GM12865 (cell line): ENCODE results near the gene IL17RB.

ENCODE experiments used
- DNase-seq: peaks from one replicate; pipeline ENCODE4 v3.0.0; 2010; ENCODE audit warnings: low read depth
- H3K4me3 ChIP-seq: 2 replicates; pipeline ENCODE4 v1.5.1; 2011; ENCODE audit warnings: mild to moderate bottlenecking, low read depth, low read length, control low read depth
- TF ChIP-seq, protein P1 (sequence below): IDR thresholded peaks from 2 replicates; pipeline ENCODE4 v1.5.1; 2011; ENCODE audit warnings: low read length, control low read depth, low read depth, inconsistent platforms; ENCODE audit not compliant: insufficient read depth; ENCODE audit errors: missing control alignments

Gene IL17RB

DNA sequence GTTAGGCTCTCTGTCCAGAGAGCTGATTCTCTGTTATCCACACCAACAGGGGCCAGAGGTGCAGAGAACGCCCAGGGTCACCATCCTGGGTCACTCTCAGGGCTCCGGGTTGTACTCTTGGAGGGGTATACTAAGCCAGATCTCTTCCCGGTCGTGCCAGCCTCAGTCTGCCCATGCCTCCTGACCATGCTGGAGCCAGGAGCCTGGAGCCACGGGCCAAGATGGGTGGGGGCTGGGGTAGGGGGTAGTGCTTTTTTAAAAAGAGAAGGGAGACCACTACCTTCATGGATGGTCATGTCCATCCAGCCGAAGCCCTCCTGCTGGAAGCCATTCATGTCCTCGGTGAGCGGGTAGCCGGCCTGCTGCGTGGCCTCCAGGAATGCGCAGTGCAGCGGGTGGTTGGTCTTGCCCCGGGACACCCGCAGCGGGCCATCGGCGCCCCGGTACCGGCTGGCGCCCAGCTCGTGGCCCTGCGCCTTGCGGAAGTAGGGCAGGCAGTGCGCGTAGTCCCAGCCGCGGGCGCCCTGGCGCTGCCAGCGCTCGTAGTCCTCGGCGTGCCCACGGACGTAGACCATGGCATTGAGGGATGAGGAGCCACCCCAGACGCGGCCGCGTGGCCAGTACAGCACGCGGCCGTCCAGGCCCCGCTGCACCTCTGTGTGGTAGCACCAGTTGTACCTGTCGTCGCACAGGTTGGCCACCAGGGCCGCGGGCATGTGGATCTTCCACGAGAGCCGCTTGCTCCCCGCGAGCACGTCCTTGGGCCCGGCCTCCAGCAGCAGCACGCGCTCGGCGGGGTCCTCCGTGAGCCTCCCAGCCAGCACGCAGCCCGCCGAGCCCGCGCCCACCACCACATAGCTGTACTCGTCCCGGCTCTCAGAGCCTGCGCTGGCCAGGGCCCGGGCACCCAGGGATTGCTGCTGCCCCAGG lies 23.1 kb upstream of the IL17RB start:
- no peak for DNase-seq
- TF ChIP-seq, protein P1, sequence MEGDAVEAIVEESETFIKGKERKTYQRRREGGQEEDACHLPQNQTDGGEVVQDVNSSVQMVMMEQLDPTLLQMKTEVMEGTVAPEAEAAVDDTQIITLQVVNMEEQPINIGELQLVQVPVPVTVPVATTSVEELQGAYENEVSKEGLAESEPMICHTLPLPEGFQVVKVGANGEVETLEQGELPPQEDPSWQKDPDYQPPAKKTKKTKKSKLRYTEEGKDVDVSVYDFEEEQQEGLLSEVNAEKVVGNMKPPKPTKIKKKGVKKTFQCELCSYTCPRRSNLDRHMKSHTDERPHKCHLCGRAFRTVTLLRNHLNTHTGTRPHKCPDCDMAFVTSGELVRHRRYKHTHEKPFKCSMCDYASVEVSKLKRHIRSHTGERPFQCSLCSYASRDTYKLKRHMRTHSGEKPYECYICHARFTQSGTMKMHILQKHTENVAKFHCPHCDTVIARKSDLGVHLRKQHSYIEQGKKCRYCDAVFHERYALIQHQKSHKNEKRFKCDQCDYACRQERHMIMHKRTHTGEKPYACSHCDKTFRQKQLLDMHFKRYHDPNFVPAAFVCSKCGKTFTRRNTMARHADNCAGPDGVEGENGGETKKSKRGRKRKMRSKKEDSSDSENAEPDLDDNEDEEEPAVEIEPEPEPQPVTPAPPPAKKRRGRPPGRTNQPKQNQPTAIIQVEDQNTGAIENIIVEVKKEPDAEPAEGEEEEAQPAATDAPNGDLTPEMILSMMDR = no peak
- no peak overlapping the region for H3K4me3 ChIP-seq

DNA sequence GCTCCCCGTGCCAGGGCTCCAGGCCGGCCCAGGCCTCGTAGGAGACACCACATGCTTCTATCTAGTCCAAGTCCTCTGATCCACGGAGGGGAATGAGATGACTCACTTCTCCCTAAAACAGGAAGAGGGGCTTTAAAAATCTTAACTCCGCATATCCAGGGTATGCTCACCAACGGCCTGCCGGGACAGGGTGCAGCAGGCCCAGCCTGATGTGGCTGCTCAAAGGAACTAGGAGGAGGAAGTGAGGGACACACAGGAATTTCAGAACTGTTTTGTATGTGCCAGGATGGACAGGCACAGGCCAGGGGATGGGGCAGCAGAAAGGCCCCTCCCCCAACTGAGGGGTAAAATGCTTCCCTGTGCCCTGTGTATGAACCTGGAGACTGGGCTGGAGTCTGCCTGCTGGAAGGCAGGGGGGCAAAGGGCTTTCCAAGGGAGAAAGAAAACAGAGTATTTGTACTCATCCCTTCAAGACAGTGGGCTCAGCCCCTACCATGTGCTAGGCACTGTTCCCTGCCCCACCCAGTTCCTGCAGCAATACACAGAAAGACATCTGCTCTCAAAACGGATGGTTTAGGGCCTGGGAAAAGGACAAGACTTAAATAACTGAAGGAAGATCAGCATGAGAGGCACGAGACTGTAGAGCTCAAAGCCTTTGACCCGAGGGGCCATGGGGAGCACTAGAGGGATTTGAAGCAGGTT lies 22.3 kb upstream of the IL17RB start:
- DNase-seq = no peak
- TF ChIP-seq, protein P1 = no peak

DNA sequence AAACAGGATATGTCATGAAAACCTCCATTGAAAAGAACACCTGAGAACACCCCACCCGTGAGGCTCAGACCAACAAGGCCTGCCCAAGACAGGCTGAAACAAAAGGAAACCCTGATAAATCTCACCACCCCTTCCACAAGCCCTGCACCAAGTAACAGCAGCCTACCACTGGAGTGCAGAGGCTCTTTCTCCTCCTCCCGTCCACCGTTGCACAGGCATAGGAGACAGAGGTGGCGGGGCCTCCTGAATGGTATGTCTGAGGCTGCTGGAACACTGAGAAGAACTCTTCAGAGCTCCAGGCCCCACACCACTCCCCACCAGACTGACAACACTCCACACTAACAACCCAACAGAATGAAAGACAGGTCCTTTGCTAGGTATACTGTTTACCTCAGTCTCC lies 21.6 kb upstream of the IL17RB start:
- H3K4me3 ChIP-seq = no peak overlapping the region
- DNase-seq = no peak
- TF ChIP-seq, protein P1 = no peak

More for the DNA sequence above, 22.3 kb upstream of the IL17RB start:
- no peak overlapping the region for H3K4me3 ChIP-seq

DNA sequence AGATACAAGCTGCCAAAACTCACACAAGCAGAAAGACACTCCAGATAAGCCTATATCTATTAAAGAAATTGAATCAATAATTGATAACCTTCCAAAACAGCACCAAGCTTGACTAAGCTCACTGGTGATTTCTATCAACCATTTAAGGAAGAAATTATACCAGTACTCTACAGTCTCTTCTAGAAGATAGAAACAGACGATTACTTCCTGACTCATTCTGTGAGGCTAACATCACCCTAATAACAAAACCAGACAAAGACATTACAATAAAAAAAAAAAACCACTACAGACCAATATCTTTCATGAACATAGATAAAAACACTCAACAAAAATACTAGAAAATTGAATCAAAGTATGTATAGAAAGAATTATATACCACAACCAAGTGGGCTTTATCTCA lies 20.3 kb upstream of the IL17RB start:
- TF ChIP-seq, protein P1 = no peak
- DNase-seq = no peak
- no peak overlapping the region for H3K4me3 ChIP-seq

DNA sequence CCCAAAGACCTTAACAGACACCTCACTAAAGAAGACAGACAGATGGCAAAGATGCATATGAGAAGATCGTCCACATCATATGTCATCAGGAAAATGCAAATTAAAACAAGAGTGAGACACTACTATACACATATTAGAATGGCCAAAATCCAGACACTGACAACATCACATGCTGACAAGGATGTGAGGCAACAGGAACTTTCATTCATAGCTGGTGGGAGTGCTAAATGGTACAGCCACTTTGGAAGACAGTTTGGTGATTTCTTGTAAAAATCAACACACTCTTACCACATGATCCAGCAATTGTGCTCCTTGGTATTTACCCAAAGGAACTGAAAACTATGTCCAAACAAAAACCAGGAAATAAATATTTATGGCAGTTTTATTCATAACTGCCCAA lies 17.8 kb upstream of the IL17RB start:
- no peak for DNase-seq
- TF ChIP-seq, protein P1 = no peak
- no peak overlapping the region for H3K4me3 ChIP-seq

DNA sequence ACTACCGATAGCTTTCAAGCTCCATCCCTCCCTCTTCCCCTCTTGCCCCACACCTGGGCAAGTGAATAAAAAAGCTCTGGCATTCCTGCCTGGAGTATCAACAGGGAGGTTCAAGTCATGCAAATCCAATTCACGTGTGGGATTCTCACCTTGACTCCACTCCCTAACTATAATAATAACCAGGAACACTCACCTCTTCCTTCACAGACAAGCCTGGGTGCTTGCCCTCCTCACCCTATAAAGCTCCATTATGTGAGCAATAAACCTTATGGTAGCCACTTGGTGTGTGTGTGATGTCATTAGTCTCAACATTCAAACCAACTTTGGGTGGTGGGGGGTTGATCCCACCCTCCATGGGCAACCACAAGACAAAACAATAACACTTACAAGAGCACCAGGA lies 16.8 kb upstream of the IL17RB start:
- TF ChIP-seq, protein P1 = no peak
- no peak overlapping the region for H3K4me3 ChIP-seq
- DNase-seq = no peak
